ENCODE data around the gene CFAP43.

DNA sequence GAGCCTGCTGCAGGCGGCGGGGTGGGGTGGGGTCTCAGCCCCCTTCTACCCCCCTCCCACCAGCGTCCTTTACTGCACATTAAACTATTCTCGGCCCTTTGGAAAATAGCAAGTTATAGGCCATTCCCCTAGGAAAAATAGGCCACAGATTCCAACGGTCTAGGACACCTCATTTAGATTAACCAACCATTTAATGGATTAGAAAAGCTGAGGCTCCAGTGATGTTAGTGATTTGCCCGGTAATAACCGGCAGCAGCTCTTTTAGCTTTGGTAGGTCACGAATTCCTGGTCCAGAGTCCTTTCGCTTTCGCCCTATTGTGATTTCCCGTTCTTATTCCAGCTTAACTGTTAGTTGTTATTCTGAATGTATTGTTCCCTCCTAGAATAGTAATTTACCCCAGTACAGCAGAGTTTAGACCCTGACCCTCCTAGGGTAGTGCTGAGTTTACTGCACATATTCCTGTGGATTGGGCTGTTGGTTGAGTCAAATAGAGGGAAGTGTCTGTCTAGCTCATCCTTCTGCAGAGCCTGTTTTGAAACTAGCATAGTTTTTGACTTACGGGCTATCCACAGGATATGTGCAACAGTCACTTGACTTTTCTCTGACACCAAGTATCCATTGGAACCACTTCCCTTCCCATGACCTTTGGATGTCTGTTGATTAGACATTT is 23.3 kb upstream of the CFAP43 start:
- TF ChIP-seq POLR2A (IDR thresholded peaks at IDR 0.05) (peak; percentile 62), EP300 (IDR thresholded peaks at IDR 0.05; ENCODE audit: low read depth) (no peak), POLR2AphosphoS5 (IDR thresholded peaks at IDR 0.05) (peak; percentile 68 to 85 (median 81))
- TF ChIP-seq, protein P1, sequence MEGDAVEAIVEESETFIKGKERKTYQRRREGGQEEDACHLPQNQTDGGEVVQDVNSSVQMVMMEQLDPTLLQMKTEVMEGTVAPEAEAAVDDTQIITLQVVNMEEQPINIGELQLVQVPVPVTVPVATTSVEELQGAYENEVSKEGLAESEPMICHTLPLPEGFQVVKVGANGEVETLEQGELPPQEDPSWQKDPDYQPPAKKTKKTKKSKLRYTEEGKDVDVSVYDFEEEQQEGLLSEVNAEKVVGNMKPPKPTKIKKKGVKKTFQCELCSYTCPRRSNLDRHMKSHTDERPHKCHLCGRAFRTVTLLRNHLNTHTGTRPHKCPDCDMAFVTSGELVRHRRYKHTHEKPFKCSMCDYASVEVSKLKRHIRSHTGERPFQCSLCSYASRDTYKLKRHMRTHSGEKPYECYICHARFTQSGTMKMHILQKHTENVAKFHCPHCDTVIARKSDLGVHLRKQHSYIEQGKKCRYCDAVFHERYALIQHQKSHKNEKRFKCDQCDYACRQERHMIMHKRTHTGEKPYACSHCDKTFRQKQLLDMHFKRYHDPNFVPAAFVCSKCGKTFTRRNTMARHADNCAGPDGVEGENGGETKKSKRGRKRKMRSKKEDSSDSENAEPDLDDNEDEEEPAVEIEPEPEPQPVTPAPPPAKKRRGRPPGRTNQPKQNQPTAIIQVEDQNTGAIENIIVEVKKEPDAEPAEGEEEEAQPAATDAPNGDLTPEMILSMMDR (IDR thresholded peaks at IDR 0.05), result no peak

Measured in transverse colon (tissue), 4 donors.